HUES48 (cell line): ENCODE measurements around the gene ABHD10.
"Not testable (repeated sequence)": the region's sequence is repeated elsewhere in the genome, so short reads cannot be mapped to it uniquely, and the experiment has no call there.

ENCODE experiments used
- H3K27ac ChIP-seq: one replicate; pipeline ENCODE4 v1.7.0; 2013; ENCODE audit warnings: low read depth, low read length, inconsistent platforms
- H3K27me3 ChIP-seq: 2 replicates; pipeline ENCODE4 v1.6.1; 2013; ENCODE audit warnings: mild to moderate bottlenecking, low read length; ENCODE audit not compliant: control insufficient read depth, insufficient read depth
- H3K36me3 ChIP-seq: 2 replicates; pipeline ENCODE4 v1.6.1; 2013; ENCODE audit warnings: low read length; ENCODE audit not compliant: control insufficient read depth, insufficient read depth
- H3K4me1 ChIP-seq: 2 replicates; pipeline ENCODE4 v1.6.1; 2013; ENCODE audit warnings: mild to moderate bottlenecking, low read length; ENCODE audit not compliant: control insufficient read depth, insufficient read depth
- H3K4me3 ChIP-seq: 2 replicates; pipeline ENCODE4 v1.5.1; 2013; ENCODE audit warnings: mild to moderate bottlenecking, low read depth, low read length
- H3K9ac ChIP-seq: 2 replicates; pipeline ENCODE4 v1.6.1; 2013; ENCODE audit warnings: mild to moderate bottlenecking, low read depth, low read length, moderate library complexity
- H3K9me3 ChIP-seq: 2 replicates; pipeline ENCODE4 v1.6.1; 2013; ENCODE audit warnings: low read length; ENCODE audit not compliant: control insufficient read depth, insufficient read depth

Gene ABHD10

GRCh38 chr3:112034436-112034835 is 55.6 kb downstream of the ABHD10 start, which contains the start of gene TMPRSS7:
Gene TMPRSS7 (plus strand): TSS chr3:112034736. CDS start chr3:112034846, 110 bp downstream.
- Histone ChIP-seq H3K27me3 (no peaks in the 10 kb centered on the region), H3K9me3 (peaks cover 22% of the 10 kb centered on the region), H3K4me1 (no peaks in the 10 kb centered on the region), H3K9ac (no peak within 1 kb of the TSS), H3K4me3 (no peak within 1 kb of the TSS), H3K36me3 (no peaks in the 10 kb centered on the region), H3K27ac (no peak within 1 kb of the TSS)

DNA sequence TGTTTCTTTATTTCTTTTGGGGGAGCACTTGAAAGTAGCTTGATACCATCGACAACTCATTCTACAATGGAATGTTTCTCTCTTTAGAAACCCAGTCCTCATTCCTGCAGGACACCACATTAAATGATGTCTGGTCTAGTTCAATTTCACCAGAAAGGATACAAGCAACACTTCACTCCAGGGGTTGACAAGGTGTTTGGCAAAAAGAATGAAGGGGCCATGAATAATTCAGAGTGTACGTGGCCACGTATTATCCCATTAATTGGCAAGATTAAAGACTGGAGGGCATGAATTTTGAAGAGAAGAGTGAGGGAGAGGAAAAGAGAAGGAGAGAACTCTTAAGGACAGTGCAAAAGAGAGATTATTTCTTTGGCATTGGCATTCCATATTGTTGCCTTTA is 56.4 kb downstream of the ABHD10 start:
- Histone ChIP-seq H3K27me3 (no peaks in the 10 kb centered on the region), H3K9ac (no peak overlapping the region), H3K27ac (no peak overlapping the region), H3K4me3 (no peak overlapping the region), H3K36me3 (no peaks in the 10 kb centered on the region), H3K9me3 (peaks cover 22% of the 10 kb centered on the region), H3K4me1 (no peaks in the 10 kb centered on the region)

- peaks cover 22% of the 10 kb centered on the region for H3K9me3 ChIP-seq
- H3K36me3 ChIP-seq, H3K27me3 ChIP-seq, H3K4me1 ChIP-seq, H3K4me3 ChIP-seq, H3K27ac ChIP-seq, H3K9ac ChIP-seq: not testable (repeated sequence)
These were observed 58.4 kb downstream of the ABHD10 start for GRCh38 chr3:112037194-112037593.

GRCh38 chr3:112038863-112039262 is 60.0 kb downstream of the ABHD10 start:
- H3K27ac ChIP-seq, result no peak overlapping the region
- H3K9me3 ChIP-seq, result peaks cover 22% of the 10 kb centered on the region
- H3K9ac ChIP-seq, result no peak overlapping the region
- no peak overlapping the region for H3K4me3 ChIP-seq
- H3K36me3 ChIP-seq, result no peaks in the 10 kb centered on the region
- no peaks in the 10 kb centered on the region for H3K27me3 ChIP-seq
- H3K4me1 ChIP-seq, result peaks cover 8% of the 10 kb centered on the region

DNA sequence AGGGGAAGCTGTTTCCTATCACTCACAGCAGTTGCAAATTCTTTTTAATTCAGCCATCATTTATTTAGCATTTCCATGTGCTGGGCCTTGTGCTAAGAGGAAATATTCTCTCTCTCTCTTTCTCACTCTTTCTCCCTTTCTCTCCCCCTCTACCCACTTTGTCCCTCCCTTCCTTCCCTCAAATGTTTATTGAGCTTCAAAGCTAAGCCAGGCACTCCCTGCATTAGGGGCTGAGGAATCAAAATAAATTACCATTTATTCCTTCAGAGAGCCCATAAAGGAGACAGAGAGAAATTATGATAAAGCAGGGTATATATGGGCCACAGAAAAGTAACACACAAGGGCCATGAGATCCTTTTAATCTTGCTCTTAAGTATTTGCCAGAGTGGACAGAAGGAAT is 62.5 kb downstream of the ABHD10 start:
- Histone ChIP-seq H3K4me1 (peaks cover 8% of the 10 kb centered on the region), H3K36me3 (no peaks in the 10 kb centered on the region), H3K27ac (no peak overlapping the region), H3K9ac (no peak overlapping the region), H3K9me3 (peaks cover 16% of the 10 kb centered on the region), H3K4me3 (no peak overlapping the region), H3K27me3 (no peaks in the 10 kb centered on the region)

- Histone ChIP-seq H3K36me3 (no peaks in the 10 kb centered on the region), H3K27ac (no peak overlapping the region), H3K9me3 (peaks cover 3% of the 10 kb centered on the region), H3K27me3 (no peaks in the 10 kb centered on the region), H3K4me3 (no peak overlapping the region), H3K9ac (no peak overlapping the region), H3K4me1 (peaks cover 8% of the 10 kb centered on the region)
These were observed 64.0 kb downstream of the ABHD10 start for GRCh38 chr3:112042842-112043280.
